Measurements from ENCODE around the gene DOCK2.

Gene DOCK2

DNA sequence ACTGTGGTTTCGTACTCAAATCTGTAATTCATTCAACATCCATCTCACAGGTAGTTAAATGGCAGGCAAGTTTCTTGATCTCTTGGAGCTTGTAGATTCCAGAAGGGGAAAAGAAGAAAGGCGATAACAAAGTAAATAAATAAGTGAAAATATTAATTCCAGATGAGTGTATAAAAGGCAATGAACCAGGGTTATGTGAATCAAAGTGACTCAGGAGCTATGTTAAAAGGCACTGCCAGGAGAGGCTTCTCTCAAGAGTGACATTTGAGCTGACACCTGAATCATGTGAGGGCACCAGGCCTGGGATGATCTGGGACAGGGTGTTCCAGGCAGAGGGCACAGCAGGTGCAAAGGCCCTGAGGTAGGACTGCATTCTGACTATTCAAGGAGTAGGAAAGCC, 45.0 kb downstream of the DOCK2 start:
- no peak overlapping the region for H3K4me3 ChIP-seq (ENCODE audit: low read depth, low read length)

GRCh38 chr5:169686137-169686536, 49.1 kb downstream of the DOCK2 start:
- no peak overlapping the region for H3K4me3 ChIP-seq (ENCODE audit: low read depth, low read length)

GRCh38 chr5:169688106-169688505, 51.0 kb downstream of the DOCK2 start:
- H3K4me3 ChIP-seq (ENCODE audit: low read depth, low read length): no peak overlapping the region

GRCh38 chr5:169691471-169691870, 54.4 kb downstream of the DOCK2 start:
- no peak overlapping the region for H3K4me3 ChIP-seq (ENCODE audit: low read depth, low read length)

GRCh38 chr5:169694091-169694625, 57.1 kb downstream of the DOCK2 start:
- no peak overlapping the region for H3K4me3 ChIP-seq (ENCODE audit: low read depth, low read length)

DNA sequence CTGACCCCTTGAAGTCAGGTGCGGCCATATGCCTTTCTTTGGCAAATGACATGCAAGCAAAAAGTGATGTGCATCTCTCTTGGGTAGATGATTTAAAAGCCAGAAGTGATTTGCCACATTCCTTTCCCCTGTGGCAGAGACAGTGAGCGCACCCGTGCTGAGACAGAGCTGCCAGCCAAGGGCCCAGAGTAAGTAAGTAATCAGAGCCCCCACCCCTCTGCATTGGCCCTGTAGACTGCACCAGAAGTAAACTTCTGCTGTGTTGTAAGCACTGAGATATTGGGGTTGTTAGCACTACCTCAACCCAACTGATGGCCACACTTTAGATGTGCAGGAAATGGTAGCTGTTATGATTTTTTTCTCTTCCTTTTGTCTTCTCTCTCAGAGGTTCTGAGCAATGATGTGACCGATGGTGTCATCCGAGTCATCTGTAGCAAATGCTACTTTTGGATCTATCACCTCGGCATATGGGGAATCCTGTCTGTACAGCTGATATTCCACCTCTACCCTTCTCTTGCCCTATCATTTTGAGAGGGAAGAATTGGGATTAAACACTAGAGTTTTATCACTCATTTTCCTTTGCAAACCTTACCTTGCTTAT, 58.0 kb downstream of the DOCK2 start:
- no peak overlapping the region for H3K4me3 ChIP-seq (ENCODE audit: low read depth, low read length)

- no peak overlapping the region for H3K4me3 ChIP-seq (ENCODE audit: low read depth, low read length)
Measured at GRCh38 chr5:169695919-169696490, 58.9 kb downstream of the DOCK2 start.

- H3K4me3 ChIP-seq (ENCODE audit: low read depth, low read length): no peak overlapping the region
Measured at GRCh38 chr5:169696621-169697510, 59.8 kb downstream of the DOCK2 start.

DNA sequence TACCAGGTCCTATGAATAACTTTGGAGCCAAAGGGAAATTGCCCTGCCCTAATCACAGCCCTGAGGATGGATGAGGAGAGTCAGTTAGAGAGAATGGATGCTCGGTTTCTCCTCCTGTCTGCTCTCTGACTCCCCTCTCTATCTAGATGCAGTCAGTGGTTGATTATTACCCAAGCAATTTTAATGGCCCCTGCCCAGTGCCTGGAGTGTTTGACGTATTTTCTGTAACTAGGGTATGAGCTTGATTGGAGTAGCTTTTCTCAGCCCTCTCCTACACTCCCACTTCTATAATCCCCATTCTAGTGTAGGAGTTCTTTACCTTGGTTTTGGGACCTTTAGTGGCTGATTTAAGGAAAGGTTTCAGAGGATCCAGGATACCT, 60.4 kb downstream of the DOCK2 start:
- H3K4me3 ChIP-seq (ENCODE audit: low read depth, low read length): no peak overlapping the region

DNA sequence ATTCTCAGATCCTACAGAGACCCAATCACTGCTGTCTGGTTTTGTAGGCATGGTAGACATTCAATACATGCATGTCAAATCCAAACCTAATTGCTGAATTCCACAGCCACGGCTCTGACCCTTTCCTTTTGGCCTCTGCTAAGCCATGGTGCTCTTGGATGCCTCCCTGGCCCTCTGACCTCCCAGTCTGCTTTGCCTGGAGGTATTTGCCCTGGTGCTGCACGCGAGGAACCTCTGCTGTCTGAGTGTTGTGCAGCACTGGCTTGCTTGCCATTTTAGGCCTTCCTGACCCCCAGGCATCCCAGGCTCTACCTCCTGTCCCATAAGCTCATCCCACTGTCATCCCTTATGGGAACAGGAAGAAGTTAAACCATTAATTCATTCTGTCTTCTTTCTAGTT, 60.9 kb downstream of the DOCK2 start:
- no peak overlapping the region for H3K4me3 ChIP-seq (ENCODE audit: low read depth, low read length)

DNA sequence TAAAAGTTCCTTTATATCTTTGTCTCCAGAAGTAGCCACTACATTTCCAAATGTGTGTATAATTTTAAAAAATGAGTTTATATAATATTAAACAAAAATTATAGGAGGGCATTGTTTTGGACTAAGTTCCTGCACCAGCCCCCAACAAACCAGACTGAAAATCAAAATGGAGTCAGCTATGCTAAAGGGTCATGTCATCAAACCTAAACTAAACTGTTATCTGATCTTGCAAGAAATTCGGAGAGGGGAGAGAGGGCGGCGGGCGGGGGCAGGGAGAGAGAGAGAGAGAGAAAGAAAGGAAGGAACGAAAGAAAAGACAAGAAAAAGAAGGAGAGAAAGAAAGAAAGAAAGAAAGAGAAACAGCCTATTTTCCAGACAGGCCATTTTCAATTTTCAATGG, 63.5 kb downstream of the DOCK2 start:
- no peak overlapping the region for H3K4me3 ChIP-seq (ENCODE audit: low read depth, low read length)

GRCh38 chr5:169701910-169702451, 64.9 kb downstream of the DOCK2 start:
- no peak overlapping the region for H3K4me3 ChIP-seq (ENCODE audit: low read depth, low read length)

DNA sequence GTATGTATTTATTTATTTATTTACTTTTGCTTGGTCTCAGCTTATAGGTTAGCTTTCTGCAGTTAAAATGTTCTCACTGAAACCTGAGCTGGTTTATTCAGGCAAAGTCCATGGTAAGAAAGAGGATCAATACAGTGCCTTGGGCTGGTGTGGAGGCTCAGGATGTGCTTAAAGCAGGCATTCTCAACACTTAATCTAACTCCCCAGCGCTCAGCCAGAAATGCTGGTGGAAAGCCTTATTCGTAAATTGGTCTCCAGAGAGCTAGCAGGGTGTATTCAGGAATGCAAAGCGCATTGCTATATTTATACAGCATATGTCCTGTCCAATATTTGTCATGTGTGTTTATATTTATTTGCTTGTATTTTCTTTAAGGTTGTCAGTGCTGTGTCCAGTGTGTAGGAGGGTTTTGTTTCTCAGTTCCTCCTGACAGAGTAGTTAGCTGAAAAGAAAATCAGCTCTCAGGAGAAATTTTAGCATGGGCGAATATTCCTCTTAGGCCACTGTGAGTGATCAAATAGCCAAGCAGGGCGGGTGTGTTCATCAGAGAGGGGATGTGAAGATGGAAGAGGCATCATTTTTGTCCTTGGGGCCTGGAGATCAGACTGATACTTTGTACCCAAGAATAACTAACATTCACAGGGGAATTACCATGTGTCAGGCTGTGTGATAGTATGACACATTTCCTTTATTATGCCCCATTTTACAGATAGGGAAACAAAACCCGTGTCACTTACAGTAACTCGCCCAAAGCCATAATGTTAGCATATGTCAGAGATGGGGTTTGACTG, 65.8 kb downstream of the DOCK2 start:
- no peak overlapping the region for H3K4me3 ChIP-seq (ENCODE audit: low read depth, low read length)

DNA sequence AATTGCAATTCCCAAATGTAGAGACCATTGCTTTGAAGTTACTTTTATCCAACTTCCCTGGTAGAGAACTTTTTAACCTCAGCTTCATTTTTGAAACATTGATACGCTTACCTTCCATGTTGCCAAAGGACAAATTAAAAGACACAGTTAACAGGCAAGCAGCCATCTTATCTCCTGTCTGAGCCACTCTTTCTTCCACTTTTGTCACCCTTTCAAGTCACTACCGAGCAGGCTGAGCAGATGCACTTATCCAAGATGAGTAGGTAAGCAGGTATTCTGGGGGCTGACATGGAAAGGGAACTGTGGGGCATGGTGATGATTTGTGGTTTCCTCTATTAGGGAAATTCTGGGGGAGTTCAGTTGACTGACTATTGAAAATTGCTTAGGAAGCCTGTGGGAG, 66.7 kb downstream of the DOCK2 start:
- H3K4me3 ChIP-seq (ENCODE audit: low read depth, low read length): no peak overlapping the region

DNA sequence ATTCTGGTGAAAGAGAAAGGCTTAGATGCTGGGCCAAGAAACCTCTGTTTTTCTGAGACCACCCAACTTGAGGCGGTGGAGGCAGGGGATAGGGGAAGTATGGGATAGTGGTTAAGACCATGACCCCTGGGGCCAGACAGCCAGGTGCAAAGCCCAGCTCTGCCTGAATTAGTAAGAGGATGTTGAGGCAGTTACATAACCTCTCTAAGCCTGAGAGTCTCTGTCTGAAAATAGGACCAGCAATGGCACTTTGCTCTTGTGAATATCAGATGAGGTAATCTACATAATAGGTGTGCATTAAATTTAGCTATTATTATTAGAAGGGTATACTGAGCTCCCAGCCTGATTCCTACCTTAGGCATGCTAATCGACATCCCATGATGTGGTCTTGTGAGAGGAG, 68.2 kb downstream of the DOCK2 start:
- no peak overlapping the region for H3K4me3 ChIP-seq (ENCODE audit: low read depth, low read length)

GRCh38 chr5:169706071-169706470, 69.0 kb downstream of the DOCK2 start:
- no peak overlapping the region for H3K4me3 ChIP-seq (ENCODE audit: low read depth, low read length)

DNA sequence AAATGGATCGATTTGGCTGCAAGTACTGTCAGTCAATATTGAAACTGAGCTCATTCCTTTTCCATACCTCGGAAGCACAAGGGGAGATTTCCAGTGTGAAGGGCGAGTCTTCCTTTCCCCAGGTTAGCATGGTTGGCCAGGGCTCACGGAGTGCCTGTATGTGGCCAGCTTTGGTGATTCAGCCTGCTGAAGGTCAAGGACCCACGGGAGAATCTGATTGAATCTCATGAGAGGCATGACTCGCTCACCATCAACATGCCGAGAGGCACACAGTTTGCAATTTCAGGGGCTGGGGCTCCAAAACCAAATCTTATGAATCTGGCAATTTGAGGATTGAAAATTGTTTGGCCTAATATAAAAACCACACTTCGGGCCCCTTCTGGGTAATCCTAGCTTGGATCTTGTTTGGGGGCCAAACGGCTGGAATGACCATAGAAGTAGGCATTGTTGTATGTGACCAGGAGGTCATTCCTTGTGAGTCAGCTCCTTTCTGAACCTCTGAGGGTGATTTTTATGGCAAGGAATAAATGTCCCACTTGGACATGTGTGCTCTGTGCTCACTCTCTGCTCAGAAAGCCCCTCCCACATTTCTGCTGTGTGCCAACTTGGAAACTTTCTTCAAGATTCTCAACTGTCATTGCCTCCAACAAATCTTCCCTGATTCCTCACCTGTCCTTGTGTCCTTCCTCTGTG, 69.8 kb downstream of the DOCK2 start:
- H3K4me3 ChIP-seq (ENCODE audit: low read depth, low read length): no peak overlapping the region

DNA sequence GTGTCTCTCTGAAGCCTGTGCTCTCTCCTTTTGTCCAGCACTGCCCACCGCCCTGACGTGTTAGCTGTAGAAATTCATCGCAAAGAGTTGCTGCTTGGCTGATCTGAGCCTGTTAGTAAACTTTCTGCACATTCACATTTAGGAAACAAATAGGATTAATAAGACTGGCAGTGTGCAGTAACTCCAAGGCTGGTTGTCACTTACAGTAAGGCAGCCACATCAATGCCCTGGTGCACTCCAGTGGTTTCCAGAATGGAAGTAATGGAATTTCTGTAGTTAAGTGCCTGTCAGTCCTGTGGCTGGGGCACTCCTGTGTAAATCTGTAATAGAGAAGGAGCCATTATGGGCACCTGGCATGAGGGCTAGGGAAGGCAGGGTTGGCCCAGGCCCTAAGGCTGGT, 70.6 kb downstream of the DOCK2 start:
- H3K4me3 ChIP-seq (ENCODE audit: low read depth, low read length): no peak overlapping the region

GRCh38 chr5:169710675-169711074, 73.6 kb downstream of the DOCK2 start:
- H3K4me3 ChIP-seq (ENCODE audit: low read depth, low read length): no peak overlapping the region

DNA sequence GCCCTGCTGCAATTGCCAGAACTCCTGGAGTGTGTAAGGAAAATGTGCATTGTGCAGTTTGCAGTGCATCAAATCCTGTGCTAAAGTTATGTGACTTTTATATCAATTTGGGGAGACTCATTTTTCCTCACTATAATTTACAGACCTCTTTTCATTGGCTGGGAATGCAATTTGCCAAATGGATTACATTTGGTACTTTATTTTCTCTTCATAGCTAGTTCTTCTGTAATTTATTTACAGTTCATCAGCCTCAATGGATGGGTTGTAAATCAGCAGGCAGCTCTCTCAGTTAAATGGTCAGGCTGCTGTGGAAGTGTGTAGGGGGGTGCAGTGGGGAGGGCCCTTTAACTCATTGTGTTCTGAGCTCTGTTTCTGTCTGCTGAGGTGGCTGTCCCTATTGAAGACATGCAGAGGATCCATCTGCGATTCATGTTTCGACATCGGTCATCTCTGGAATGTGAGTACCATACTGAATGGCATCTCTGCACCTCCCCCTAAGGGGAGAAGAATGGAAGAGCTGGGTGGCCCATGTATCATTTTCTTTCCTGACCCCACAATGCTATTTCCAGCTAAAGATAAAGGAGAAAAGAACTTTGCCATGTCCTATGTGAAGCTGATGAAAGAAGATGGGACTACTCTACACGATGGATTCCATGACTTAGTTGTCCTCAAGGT, 74.6 kb downstream of the DOCK2 start:
- no peak overlapping the region for H3K4me3 ChIP-seq (ENCODE audit: low read depth, low read length)

Data from iPS-11a (cell line).